RKO (cell line): ENCODE results near the gene ROR1.

ENCODE experiments used
- DNase-seq: peaks from one replicate; pipeline ENCODE4 v3.0.0-alpha.2; 2016; ENCODE audit warnings: low spot score

The ROR1 gene

DNA sequence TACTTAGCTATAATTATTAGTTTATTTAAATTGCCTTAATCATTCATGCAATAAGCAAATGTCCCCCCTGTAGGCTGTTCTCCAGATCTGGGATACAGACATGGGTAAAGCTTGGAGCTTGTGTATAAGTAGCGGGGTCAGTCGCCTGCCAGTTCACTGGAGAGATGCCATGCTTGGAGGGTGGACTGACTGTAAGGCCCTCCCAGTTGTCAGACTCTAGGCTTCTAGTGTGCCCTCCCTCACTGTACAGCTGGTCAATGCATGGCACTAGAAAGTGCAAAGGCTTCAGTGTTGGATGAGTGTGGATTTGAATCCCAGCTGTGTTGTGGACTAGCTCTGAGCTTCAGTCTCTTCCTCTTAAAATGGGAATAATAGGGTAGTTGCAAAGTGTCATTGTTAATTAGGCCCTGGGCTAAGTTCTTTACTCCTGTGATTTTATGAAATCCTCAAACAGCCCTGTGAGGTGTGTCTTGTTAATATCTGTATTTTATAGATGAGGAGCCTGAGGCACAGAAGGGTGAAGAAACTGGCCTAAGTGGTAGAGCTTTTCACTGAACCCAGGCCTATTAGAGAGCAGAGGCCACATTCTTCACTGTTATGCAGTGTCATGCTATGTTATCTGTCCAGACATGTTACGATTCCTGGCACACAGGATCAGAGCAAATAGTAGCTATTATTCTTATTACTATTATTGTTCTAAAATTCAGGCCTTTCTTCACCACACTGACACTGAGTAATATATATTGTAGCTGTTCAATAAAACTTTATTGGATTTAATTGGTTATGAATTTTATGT is 85.9 kb downstream of the ROR1 start:
- DNase-seq, result no peak

DNA sequence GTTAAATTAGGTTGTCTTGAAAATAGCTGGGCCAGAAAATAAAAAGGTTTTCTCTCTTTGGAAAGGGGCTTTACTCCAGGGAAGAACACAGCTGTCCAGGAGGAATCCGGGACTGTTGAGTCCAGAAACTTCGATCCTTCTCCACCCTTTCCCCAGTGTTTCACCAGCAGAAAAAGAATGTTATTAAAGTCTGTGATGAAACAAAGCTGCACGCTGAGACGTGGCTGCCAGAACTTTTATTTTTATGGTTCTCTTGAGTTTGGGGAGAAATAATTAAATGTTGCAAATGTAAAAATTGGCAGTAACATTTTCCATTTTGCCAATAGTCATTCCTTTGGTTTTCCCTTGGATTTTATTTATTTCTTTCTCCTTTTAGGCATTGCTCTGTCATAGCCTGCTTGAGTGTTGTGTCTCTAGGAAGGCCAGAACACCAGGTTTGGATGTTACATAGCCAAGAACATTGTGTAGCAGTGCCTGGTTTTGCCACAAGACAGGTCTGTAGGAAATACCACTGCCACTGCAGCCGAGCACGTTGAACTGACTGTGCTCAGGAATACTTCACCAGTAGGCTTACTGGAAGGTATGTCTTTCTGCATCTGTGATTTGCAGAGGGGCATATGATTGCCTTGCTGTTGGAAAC is 87.4 kb downstream of the ROR1 start:
- no peak for DNase-seq

DNA sequence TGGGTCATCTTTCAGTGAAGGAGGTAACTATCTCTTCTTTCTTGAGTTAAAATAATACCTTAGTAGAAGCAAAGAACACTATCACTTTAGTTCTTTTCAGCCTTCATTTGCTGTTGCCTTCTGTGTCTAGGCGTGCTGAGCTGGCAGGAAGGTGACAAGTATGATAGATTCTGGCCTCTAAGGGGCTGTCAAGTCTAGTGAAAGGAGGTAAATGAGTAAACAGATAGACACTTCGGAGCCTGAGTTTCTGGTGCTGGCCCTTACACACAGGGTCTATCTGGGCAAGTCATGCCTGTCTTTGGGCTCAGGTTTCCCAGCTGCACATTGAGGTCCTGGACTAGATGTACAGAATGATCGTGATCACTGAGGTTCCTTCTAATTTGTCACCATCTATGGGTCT is 89.3 kb downstream of the ROR1 start:
- DNase-seq, result no peak

DNA sequence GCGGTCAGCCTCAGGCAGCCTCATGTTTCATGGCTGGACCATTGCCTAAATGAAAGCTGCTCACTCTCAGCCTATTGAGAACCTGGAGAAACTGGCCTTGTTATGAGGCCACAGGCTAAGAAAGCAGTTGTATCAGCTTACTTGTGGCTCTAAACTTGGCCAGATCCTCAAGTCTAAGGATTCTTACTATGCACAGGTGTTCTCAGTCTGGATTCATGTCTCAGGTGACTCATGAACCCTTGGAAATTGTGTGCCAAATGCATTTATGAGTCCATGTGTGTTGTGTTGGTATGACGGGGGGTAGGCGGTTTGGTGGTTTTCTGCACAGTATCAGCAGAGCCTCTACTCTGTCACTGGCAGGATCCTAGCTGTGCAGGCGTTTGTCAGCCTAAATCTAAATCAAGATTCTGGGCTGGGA is 90.4 kb downstream of the ROR1 start:
- DNase-seq, result no peak

DNA sequence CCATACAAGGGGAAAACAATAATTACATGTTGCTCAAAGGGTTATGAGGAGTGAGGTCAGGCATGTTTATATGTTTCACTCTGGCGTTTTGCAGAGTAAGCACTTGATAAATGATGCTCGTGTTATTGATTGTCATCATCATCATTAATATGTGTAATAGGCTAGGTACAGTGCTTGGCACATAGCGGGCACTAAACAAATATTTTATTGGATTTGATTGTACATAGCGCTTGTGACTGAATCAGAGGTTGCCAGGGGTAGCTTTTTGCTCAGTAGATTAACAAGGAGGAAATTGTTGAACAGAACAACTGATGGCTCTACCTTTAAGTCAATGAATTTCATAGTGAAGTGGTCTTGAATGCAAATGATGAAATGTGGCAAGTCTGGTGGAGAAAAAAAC is 91.7 kb downstream of the ROR1 start:
- no peak for DNase-seq

DNA sequence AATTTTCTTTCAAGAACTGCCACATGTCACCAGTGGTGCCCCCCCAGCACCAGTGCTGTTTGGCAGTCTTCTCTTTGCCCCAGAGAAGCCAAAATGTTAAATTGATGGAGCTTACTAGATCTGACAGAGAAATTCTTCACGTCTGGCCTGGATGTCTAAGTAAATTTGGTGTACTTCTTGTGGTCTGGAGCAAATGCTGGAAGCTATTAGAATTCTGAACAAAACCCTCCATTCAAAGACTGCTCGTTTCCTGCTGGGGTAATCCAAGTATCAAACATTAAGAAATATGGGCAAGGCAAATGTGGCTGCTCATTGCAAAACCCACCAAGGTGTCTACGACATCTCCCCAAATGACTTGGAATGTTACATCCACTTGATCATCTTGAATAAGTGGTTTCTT is 92.3 kb downstream of the ROR1 start:
- no peak for DNase-seq

DNA sequence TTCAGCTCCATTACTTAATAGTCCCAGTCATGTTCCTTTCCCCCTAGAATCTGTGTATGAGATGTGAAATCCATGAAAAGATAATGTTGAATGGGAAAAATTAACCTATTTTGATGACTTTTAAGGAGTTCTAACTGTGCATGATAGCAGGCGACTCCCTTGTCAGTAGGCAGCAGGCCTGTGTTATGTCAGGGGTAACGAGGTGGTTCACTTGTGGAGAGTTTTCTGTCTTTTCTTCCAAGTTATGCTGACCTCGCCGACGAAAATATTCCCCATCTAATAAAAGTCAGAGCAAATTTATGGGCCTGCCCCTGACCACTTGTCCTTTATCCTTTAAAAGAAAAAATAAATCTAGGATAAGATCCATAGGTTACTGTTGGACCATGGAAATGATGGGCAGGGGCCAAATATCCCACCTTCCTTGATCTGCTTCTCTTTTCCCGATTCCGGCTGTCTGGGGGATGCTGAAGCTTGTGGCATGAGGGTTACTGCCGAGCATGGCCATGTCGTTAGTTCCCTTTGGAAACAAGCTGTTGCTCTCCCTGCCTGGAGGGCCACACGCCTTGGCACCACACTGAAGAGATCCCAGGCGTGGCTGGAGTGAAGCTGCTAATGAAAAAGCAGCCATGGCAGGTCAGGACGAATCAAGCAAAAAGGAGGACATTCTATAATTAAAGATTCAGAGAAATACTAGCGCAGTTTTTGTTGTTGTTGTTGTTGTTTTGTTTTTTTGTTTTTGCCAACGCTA is 93.8 kb downstream of the ROR1 start:
- no peak for DNase-seq

DNA sequence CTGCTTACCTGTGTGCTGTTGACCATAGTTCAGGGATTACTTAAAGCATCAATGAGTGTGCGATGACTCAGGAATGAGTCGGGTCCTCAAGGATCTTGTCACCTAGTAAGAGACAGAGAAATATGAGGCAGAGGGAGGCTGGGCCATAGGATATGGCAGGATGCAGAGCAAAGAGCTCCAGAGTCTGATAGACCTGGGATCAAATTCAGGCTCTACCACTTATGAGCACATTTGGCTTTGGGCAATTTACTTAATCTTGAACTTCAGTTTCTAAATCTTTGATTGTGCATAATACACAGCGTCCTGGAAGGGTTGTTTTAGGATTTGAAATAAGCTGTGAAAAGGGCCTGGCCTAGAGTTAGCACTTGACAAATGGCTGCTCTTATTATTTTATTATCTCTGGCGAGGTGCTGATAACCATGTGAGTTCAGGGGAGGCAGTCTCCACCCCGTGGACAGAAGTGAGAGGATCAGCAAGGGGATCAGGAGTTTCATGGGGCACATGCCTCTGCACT is 94.5 kb downstream of the ROR1 start:
- peak; percentile 66 for DNase-seq

DNA sequence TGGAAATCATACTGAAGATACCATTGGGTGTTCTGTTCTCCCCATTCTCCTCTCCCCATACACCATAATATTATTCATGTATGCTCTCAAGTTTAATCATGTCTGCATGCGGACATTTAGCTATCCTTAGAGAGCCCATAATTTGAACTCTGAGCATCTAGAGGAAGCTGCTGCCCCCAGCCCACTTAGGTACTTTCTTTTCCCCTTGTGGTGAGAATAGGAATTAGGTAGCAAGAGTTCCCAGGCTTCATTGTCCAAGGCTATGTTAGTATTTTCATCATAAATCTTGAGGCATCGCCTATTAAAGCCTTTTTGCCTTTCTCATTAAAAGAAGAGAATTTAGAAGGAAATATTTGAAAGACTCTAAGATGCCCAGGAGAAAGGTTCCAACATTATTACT is 96.3 kb downstream of the ROR1 start:
- no peak for DNase-seq

DNA sequence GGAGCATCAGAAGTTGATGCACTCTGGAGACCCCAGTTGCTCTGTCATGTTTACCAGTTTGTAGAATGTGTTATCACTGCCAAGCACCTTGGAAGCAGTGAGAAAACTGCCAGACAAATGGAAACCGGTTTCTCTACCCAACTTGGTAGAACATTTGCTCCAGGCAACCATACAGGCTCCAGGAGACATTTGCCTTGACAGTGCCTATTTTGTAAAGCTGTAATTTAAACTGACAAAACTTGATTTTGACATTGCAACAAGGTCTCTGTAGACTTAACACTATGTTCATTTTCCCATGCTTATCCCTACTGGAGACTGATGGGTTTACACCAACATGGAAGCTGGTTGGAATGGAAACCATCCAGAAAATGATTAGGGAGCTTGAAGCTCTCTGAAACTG is 97.6 kb downstream of the ROR1 start:
- no peak for DNase-seq

DNA sequence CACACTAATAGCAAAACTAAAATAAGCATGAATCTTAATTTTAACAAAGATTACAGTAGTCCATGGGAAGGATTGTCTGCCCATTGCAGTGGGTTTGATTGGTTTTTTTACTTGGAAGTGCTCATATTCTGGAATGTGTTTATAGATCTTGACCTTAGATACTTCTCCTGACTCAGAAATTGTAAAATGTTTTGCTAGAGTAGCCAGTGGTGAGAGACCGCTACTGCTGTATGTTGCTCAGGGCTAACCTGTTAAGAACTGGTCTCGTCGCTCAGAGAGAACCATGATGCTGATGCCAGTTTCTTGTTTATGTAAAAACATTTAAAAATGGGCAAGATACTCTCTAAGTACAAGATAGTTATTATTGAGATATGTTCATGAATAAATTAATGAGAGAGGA is 99.9 kb downstream of the ROR1 start:
- DNase-seq, result no peak

DNA sequence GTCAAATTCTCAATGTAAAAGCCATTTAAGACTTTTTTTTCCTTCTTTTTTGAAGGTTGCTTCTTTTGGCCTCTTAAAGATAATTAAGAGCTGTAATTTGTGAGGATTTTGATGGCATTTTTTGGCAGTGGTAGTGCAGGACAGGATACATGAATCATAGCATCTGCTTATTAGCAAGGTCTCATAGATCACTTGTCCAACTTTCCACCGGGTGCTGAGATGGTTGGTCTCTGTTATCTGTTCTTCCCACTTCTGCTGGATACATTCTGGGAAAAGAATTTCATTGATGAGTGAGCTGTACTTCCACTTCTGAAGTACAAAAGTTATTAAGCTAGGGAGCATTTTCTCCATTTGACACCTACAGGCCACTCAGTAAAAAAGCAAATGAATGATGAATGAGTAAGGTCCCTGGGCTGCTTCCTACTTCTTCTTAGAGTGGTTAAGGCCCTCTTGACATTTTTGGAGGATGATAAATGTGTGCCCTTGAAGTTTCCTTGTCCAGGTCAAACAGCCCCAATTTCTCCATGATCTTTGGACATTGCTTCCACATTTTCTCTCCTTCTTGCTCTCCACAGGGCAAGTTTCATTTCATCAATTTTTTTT is 100.6 kb downstream of the ROR1 start:
- no peak for DNase-seq

DNA sequence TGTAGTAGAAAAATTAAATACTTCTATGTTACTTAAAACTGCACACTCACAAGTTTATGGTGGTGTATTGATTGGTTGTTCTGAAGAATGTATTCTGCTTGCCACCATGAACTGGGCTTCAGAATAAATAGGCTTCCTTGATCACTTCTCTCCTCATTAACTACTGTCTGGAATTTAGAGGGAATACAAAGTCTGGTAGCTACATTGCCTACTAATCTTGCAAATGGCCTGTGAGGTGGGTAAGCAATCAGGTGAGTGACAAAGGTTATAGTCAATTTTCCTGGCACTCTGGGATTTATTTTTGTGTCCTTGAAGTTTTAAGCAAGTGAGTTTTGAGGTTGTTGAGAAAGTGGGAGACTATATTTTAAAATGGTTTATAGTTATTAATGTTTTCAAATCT is 101.8 kb downstream of the ROR1 start:
- no peak for DNase-seq

DNA sequence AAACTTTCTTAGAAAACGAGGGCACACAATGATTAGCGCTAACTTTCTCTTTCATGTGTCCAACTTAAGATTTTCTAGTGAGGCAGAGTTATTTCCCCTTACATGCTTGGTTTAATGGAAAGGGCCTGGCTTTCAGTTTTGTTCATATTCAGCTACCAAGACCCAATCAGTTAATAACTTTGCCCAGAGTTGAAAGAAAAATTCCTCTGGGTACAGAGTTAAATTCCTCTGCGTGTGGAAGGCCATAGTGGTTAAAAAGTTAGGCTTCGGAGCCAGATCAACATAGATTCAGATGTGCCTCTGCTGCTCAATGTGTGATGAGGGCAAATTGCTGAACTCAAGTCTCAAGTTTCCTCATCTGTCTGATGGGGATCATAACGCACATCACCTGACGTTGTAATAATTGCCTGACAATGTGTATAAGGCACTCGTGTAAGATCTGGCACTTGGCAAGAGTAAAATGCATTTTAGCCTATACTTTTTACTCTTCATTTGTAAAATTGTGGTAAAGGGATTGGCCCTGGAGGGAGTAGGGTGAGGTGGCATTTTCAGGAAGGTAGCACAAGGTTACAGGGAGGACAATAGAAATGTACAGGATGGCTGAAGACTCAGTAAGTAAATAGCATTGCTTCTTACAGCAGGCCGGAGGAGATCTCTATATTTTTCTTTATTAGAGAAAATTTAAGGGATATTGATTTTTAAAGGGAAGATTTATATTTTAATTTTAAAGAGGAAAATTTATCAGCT is 103.4 kb downstream of the ROR1 start:
- DNase-seq, result no peak

DNA sequence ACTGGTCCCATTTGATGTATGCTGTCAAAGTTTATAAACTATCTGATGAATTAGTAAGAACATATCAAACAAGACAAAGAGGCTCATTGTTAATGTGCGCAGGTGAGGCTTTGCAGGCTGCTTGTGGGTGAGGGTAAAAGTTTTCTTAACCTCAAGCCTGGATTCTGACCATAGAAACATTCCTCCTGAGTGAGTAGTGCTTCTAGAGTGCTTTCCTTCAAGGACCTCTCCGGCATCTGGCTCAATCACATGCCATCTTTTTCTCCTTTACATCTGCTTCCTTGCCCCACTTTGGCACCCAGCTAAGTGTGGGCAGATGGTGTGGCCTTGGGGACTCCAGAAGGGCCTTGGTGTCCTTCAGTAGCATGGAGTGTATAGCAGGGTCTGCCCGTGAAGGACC is 104.0 kb downstream of the ROR1 start:
- DNase-seq, result no peak

DNA sequence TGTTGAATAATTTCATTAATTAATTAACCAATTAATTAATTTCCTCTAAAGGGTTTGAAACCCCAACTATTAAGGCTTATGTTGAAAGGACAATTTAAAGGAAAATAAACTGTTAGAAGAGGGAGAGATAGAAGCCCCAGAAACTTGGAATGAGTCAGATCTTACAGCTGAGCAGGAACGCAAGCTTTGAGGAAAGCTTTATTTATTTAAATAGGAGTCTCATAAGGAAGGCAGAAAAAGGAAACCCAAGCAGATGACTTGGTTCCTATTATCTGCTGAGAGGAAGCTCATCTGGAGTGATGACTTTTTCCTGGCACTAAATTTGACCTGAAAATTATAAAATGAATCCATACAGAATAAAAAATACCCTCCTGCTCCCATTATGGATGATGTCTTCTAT is 105.1 kb downstream of the ROR1 start:
- DNase-seq, result no peak

DNA sequence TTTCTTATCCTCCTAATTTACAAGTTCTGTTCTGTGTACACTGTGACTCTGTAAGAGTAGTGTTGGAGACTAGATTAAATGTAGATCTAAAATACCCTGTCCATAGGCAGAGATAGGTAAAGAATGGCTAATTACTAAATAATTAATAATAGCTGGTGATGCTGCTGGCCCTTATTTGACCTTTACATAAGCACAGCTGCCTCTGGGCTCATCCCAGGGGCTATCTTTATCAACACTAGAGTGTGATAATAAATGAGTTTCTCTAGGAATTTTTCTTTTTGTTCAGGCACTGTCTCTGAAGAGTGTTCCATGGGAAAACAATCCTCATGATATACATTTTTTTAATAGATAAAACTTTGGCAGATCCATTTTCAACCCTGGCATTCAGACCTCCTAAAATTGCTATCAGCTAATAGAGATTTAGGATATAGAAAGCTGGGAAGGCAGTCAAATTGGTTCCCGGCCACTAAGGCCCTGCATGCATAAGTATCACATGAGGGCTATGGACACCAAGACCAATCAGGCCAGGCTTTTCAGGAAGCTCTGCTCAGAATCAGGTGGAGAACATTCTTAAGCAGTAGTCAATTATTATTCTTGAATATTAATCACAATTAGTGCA is 107.2 kb downstream of the ROR1 start:
- no peak for DNase-seq

DNA sequence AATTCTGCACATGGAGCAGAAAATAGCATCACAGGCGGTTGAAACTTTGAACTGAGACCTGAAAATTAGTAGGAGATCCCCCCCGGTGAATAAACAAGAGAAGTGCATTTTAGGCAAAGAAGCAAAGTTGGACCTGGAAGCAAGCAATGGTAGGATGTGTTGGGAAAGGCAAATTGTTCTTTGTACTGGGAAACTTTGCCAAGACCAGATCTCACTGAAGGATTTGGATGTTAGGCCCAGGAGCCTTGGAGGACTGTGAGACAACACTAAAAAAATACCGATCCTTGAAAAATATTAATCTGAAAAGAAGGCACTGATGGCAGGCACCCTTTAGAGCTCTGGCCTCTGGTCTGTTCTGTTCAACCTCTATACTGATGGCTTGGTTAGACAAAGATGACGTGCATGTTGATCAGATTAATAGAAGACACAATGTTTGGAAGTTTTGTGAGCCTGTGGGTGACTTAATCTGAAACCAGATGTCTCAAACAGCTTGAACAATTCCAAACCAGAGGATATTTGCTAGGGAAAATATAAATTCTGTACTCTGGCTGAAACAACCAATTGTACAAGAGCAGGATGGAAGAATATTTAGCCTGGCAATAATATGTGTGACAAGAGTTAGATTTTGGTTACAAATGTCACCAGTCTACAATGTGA is 108.4 kb downstream of the ROR1 start:
- no peak for DNase-seq

DNA sequence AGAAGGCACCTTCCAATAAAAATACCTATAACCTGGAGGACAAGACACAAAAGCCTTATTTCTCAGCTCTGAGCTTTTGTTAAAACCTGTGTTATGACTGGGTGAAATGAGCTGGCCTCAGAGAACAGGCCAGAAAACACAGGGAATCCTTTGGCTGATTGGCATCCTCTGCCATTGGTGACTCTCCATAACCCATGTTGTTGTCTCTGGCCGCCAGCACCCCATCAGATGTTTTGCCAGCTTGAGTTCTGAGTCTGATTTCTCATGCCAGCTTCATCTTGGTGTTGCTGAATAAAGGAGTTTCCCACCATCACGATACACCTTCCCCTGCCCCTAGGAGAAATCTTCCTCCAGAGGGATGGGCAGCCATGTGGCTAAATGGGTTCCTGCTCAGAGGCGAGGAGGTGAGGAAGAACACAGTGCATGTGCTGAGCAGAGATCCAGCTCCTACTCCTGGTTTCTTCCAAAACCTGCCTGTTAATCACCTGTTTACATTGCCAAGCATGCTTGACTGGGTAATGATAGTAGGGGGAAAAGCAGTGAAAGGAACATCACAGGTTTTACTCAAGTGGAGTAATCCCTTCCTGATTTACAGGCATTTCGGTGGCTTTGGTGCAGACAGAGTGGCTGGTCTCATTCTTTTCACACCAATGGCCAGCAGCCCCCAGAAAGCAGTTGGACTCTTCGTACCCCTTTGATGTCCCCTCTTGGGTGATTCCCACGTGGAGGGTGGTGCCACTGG is 109.8 kb downstream of the ROR1 start:
- DNase-seq, result no peak

DNA sequence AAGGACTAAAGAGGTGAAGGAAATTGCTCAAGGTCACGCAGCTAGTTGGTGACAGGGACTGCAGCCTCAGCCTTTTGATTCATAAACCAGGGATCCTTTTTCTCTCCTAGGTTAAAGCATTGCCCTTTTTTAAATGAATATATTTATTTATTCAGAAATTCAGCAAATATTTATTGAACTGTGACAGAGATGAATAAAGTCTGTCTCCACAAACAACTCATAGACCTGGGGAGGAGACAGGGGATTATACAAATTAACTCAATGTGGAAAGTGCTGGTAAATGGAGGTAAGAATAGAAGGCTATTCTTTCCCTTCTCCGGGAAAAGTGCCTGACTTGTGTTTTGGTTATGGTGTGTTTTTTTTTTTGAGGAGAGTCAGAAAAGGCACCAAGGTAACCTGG is 110.7 kb downstream of the ROR1 start:
- no peak for DNase-seq
